Endothelial cell of umbilical vein (primary cell): ENCODE data around the gene CCDC170. TPM values are rescaled to one million over a fixed set of nuclear protein-coding genes. Genes with fewer than 3 reads are reported as not detected.

Source experiments
- BruUV-seq: library from RNA; stranded (reverse); fragments of 400-500 nt; replicated peaks from 2 replicates; lab custom pipeline; 2021; lab: Mats Ljungman, UMichigan
- CTCF ChIA-PET: fragments of 300-600, 350-600 bp; sonication (Branson Sonifier 250); formaldehyde crosslinking; loops from one replicate; lab custom pipeline; 2021; ENCODE audit warnings: antibody characterized with exemption, inconsistent platforms; lab: Charles Lee
- POLR2A ChIA-PET: fragments of 300-600, 350-600 bp; sonication (Branson Sonifier 250); formaldehyde crosslinking; loops from one replicate; lab custom pipeline; 2021; ENCODE audit warnings: antibody characterized with exemption, inconsistent platforms; lab: Charles Lee
- DNase-seq: peaks from one replicate; pipeline ENCODE4 v3.0.0-alpha.2; 2011; ENCODE audit warnings: low read depth, low spot score
- FAIRE-seq: peaks from 2 replicates; lab custom pipeline; 2011; peaks lifted over from hg19 to GRCh38; lab: Jason Lieb, UNC
- H2AFZ ChIP-seq: 2 replicates; pipeline ENCODE4 v1.6.0; 2012; ENCODE audit warnings: low read depth, low read length, control low read depth, inconsistent platforms
- H3K27ac ChIP-seq: 2 replicates; pipeline ENCODE4 v1.5.1; 2011; ENCODE audit warnings: low read depth, mild to moderate bottlenecking, control low read depth, low read length, moderate library complexity; ENCODE audit not compliant: insufficient read depth
- H3K27me3 ChIP-seq, 2 experiments: 2 replicates each; pipeline versions ENCODE4 v1.6.0 to v1.6.1; 2011; ENCODE audit warnings: low read length in 2 of 2, mixed read lengths in 1 of 2; ENCODE audit not compliant: control insufficient read depth in 2 of 2, insufficient read depth in 2 of 2
- H3K36me3 ChIP-seq, 2 experiments: 2 replicates in 1 of 2; 3 replicates in 1 of 2; pipeline ENCODE4 v1.5.1; 2011; ENCODE audit warnings: low read length in 2 of 2, mild to moderate bottlenecking in 1 of 2, moderate library complexity in 1 of 2; ENCODE audit not compliant: control insufficient read depth in 2 of 2, insufficient read depth in 2 of 2; ENCODE audit errors: extremely low read depth in 1 of 2
- H3K4me1 ChIP-seq: 3 replicates; pipeline ENCODE4 v1.5.1; 2011; ENCODE audit warnings: mild to moderate bottlenecking, low read length; ENCODE audit not compliant: control insufficient read depth, insufficient read depth; ENCODE audit errors: extremely low read depth
- H3K4me2 ChIP-seq: 2 replicates; pipeline ENCODE4 v1.6.1; 2011; ENCODE audit warnings: low read length, control low read depth, mixed read lengths; ENCODE audit not compliant: insufficient read depth
- H3K4me3 ChIP-seq, 3 experiments: fragments of 200-600 bp in 1 of 3; sonication (generic), shearing (Covaris generic) in 1 of 3; replicated peaks in 1 of 3; 2 replicates each; pipeline ENCODE4 v1.5.1; 2011 to 2016; ENCODE audit warnings: control low read depth in 3 of 3, low read length in 3 of 3, mild to moderate bottlenecking in 2 of 3, inconsistent platforms in 1 of 3, low read depth in 1 of 3, moderate library complexity in 1 of 3; ENCODE audit not compliant: insufficient read depth in 1 of 3
- H3K79me2 ChIP-seq: 2 replicates; pipeline ENCODE4 v1.6.0; 2012; ENCODE audit warnings: low read length, inconsistent platforms; ENCODE audit not compliant: control insufficient read depth, insufficient read depth
- H3K9ac ChIP-seq: replicated peaks from 2 replicates; pipeline ENCODE3; 2011; ENCODE audit warnings: low read length, control low read depth; ENCODE audit not compliant: insufficient read depth; ENCODE audit errors: extremely low read depth
- H3K9me1 ChIP-seq: replicated peaks from 3 replicates; pipeline ENCODE4 v1.6.0; 2011; ENCODE audit warnings: mild to moderate bottlenecking, low read length; ENCODE audit not compliant: control insufficient read depth, insufficient read depth; ENCODE audit errors: extremely low read depth
- H3K9me3 ChIP-seq: replicated peaks from 2 replicates; pipeline ENCODE4 v1.5.1; 2012; ENCODE audit warnings: low read length, inconsistent platforms; ENCODE audit not compliant: control insufficient read depth, insufficient read depth
- H4K20me1 ChIP-seq: replicated peaks from 2 replicates; pipeline ENCODE3; 2011; ENCODE audit warnings: mild to moderate bottlenecking, low read length; ENCODE audit not compliant: control insufficient read depth, insufficient read depth; ENCODE audit errors: extremely low read depth
- CTCF ChIP-seq, 2 donors: IDR thresholded peaks; 1 replicate in 1 of 2; 2 replicates in 1 of 2; pipeline ENCODE4 v1.5.1; 2011; ENCODE audit warnings: low read length in 2 of 2, mild to moderate bottlenecking in 2 of 2, moderate library complexity in 2 of 2, control low read depth in 1 of 2, inconsistent platforms in 1 of 2, low read depth in 1 of 2; ENCODE audit not compliant: insufficient read depth in 1 of 2; ENCODE audit errors: extremely low read depth in 1 of 2
- EZH2 ChIP-seq: IDR thresholded peaks from 2 replicates; pipeline ENCODE4 v1.6.1; 2012; ENCODE audit warnings: borderline replicate concordance, low read depth, mild to moderate bottlenecking, moderate library complexity, low read length, inconsistent platforms; ENCODE audit not compliant: severe bottlenecking
- FOS ChIP-seq: IDR thresholded peaks from 2 replicates; pipeline ENCODE4 v1.6.1; 2011; ENCODE audit warnings: mild to moderate bottlenecking, low read length, moderate library complexity, borderline replicate concordance; ENCODE audit not compliant: insufficient read depth
- GATA2 ChIP-seq: IDR thresholded peaks from 2 replicates; pipeline ENCODE4 v1.7.0; 2011; ENCODE audit warnings: low read depth, mild to moderate bottlenecking, moderate library complexity, mixed read lengths, low read length; ENCODE audit not compliant: insufficient read length, insufficient read depth
- JUN ChIP-seq: IDR thresholded peaks from 2 replicates; pipeline ENCODE4 v1.6.1; 2011; ENCODE audit warnings: borderline replicate concordance, low read depth; ENCODE audit not compliant: insufficient read length, insufficient read depth
- MYC ChIP-seq: IDR thresholded peaks from one replicate; pipeline ENCODE4 v1.6.1; 2011; ENCODE audit warnings: mild to moderate bottlenecking, low read depth, low read length
- POLR2A ChIP-seq: IDR thresholded peaks from 2 replicates; pipeline ENCODE4 v1.6.1; 2012; ENCODE audit warnings: low read depth, mild to moderate bottlenecking, control low read depth, low read length
- POLR2AphosphoS5 ChIP-seq: IDR thresholded peaks from 2 replicates; pipeline ENCODE4 v1.6.1; 2012; ENCODE audit warnings: low read depth, mild to moderate bottlenecking, control low read depth, low read length, moderate library complexity; ENCODE audit not compliant: insufficient read depth
- dilution Hi-C: fragments of 300-500 bp; cut with MboI; formaldehyde crosslinking; loops from one replicate; pipeline ENCODE4 v1.15.0; 2019; ENCODE audit warnings: low sequenced_read_pairs; ENCODE audit not compliant: extremely low pct_ligation_motif_present
- intact Hi-C: fragments of 100-400 bp; cut with micrococcal nuclease; formaldehyde crosslinking; loops from one replicate; pipeline ENCODE4 v1.10.0; 2022
- polyA plus RNA-seq, 4 experiments: library from polyadenylated mRNA; depleted of rRNA in 3 of 4; stranded (reverse) in 3 of 4; unstranded in 1 of 4; fragments of >200 nt; gene quantifications; 2 replicates each; pipeline versions ENCODE4 v1.2.1 to v1.2.3, GENCODE V29; 2011 to 2012; ENCODE audit warnings: missing spikeins in 1 of 4
- total RNA-seq: library from RNA; stranded (reverse); gene quantifications from 2 replicates; pipeline ENCODE4 v1.2.3, GENCODE V29; 2021
- TF ChIP-seq, protein P1 (sequence below): IDR thresholded peaks from 2 replicates; pipeline ENCODE4 v1.6.1; 2011; ENCODE audit not compliant: insufficient read depth, insufficient read length

The CCDC170 gene
- total and polyA plus RNA-seq, 2 donors (not counting 3 experiments of a cell fraction or from before 2014, with no cell fraction given) = 0.07 to 0.21 TPM

- no TSS peak for BruUV-seq
These were observed 59.8 kb downstream of the CCDC170 start for GRCh38 chr6:151553416-151554165.

More at GRCh38 chr6:151553416-151554165, 59.8 kb downstream of the CCDC170 start:
- Histone ChIP-seq H2AFZ (no peak overlapping the region), H3K4me2 (no peak overlapping the region), H3K4me3 (no peak overlapping the region), H3K9ac (no peak overlapping the region), H3K4me1 (no peaks in the 10 kb centered on the region), H4K20me1 (no peaks in the 10 kb centered on the region), H3K36me3 (no peaks in the 10 kb centered on the region), H3K27me3 (no peaks in the 10 kb centered on the region), H3K27ac (no peak overlapping the region), H3K79me2 (no peaks in the 10 kb centered on the region), H3K9me3 (no peaks in the 10 kb centered on the region), H3K9me1 (no peaks in the 10 kb centered on the region)
- FAIRE-seq = no peak
- no peak for TF ChIP-seq EZH2
- TF ChIP-seq JUN = no peak
- TF ChIP-seq MYC = no peak
- TF ChIP-seq, protein P1, sequence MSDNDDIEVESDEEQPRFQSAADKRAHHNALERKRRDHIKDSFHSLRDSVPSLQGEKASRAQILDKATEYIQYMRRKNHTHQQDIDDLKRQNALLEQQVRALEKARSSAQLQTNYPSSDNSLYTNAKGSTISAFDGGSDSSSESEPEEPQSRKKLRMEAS = no peak
- no peak for TF ChIP-seq CTCF (IDR thresholded peaks at IDR 0.05; ENCODE audit: extremely low read depth in 1 of 2, insufficient read depth in 1 of 2, low read depth in 1 of 2, low read length in 2 of 2)
- no peak for TF ChIP-seq POLR2AphosphoS5
- TF ChIP-seq FOS = no peak
- TF ChIP-seq GATA2 = no peak
- no peak for TF ChIP-seq POLR2A
- no peak for DNase-seq
- CTCF ChIA-PET = interaction anchor here (1.1 kb wide), 1 partner anchor 107 kb away, joined by 3 read pairs; no protein-coding TSS in a partner anchor
- intact Hi-C loops (no loop called here), dilution Hi-C loops (no loop called here)
- POLR2A ChIA-PET = no interaction called here
